B cell (primary cell): ENCODE results near the gene CIT. TPM values are rescaled to one million over a fixed set of nuclear protein-coding genes. Genes with fewer than 3 reads are reported as not detected.

Source experiments
- ATAC-seq: fragments of 200-7000 bp; cut with Tn5 transposase; one replicate; pipeline ENCODE4 v1.10.0; 2021; ENCODE audit warnings: low read depth, mild to moderate bottlenecking, moderate number of reproducible peaks, moderate library complexity
- CTCF ChIA-PET: fragments of 350-600 bp; sonication (Branson Sonifier 250); formaldehyde crosslinking; loops from one replicate; lab custom pipeline; 2021; ENCODE audit warnings: antibody characterized with exemption, inconsistent platforms; lab: Charles Lee
- POLR2A ChIA-PET: fragments of 350-600 bp; sonication (Branson Sonifier 250); formaldehyde crosslinking; loops from one replicate; lab custom pipeline; 2021; ENCODE audit warnings: antibody characterized with exemption; lab: Charles Lee
- DNase-seq: peaks from one replicate; pipeline ENCODE4 v3.0.0; 2013
- H2AFZ ChIP-seq: 2 replicates; pipeline ENCODE4 v1.6.1; 2012; ENCODE audit warnings: mild to moderate bottlenecking, low read depth, low read length; ENCODE audit not compliant: insufficient read depth, poor library complexity, severe bottlenecking
- H3K27ac ChIP-seq, 2 donors: 1 replicate in 1 of 2; 2 replicates in 1 of 2; pipeline ENCODE4 v1.5.1; 2012 to 2013; ENCODE audit warnings: low read length in 2 of 2, mild to moderate bottlenecking in 2 of 2, moderate library complexity in 1 of 2
- H3K27me3 ChIP-seq, 4 experiments: fragments of 200-600 bp in 1 of 4; sonication (generic) in 1 of 4; replicated peaks in 1 of 4; 1 replicate in 2 of 4; 2 replicates in 2 of 4; pipeline versions ENCODE4 v1.6.1 to v1.7.0; 2013 to 2016; ENCODE audit warnings: low read length in 3 of 4, mild to moderate bottlenecking in 2 of 4, mixed read lengths in 1 of 4, moderate library complexity in 1 of 4; ENCODE audit not compliant: insufficient read depth in 4 of 4, control insufficient read depth in 3 of 4; ENCODE audit errors: control extremely low read depth in 1 of 4
- H3K36me3 ChIP-seq, 2 experiments: replicated peaks in 1 of 2; 1 replicate in 1 of 2; 2 replicates in 1 of 2; pipeline versions ENCODE4 v1.6.1 to v1.7.1; 2013; ENCODE audit warnings: low read length in 1 of 2; ENCODE audit not compliant: insufficient read depth in 2 of 2, control insufficient read depth in 1 of 2; ENCODE audit errors: control extremely low read depth in 1 of 2, extremely low read depth in 1 of 2
- H3K4me1 ChIP-seq, 2 donors: fragments of 200-600 bp in 1 of 2; sonication (generic) in 1 of 2; 1 replicate in 1 of 2; 2 replicates in 1 of 2; pipeline versions ENCODE4 v1.5.1 to v1.6.1; 2013 to 2017; ENCODE audit warnings: low read length in 2 of 2; ENCODE audit not compliant: control insufficient read depth in 2 of 2, insufficient read depth in 2 of 2
- H3K4me2 ChIP-seq: replicated peaks from 2 replicates; pipeline ENCODE3; 2012; ENCODE audit warnings: mild to moderate bottlenecking, low read depth, low read length; ENCODE audit not compliant: poor library complexity, severe bottlenecking
- H3K4me3 ChIP-seq, 5 experiments: fragments of 200-600 bp in 1 of 5; sonication (generic) in 1 of 5; 1 replicate in 3 of 5; 2 replicates in 2 of 5; pipeline versions ENCODE4 v1.5.1 to v1.7.0; 2011 to 2016; ENCODE audit warnings: low read length in 4 of 5, mild to moderate bottlenecking in 4 of 5, low read depth in 2 of 5, control low read depth in 1 of 5, moderate library complexity in 1 of 5; ENCODE audit not compliant: insufficient read depth in 1 of 5; ENCODE audit errors: control extremely low read depth in 1 of 5, extremely low read depth in 1 of 5
- H3K79me2 ChIP-seq: fragments of 200-600 bp; sonication (generic); one replicate; pipeline ENCODE4 v1.6.0; 2016; ENCODE audit warnings: low read length; ENCODE audit not compliant: control insufficient read depth, insufficient read depth
- H3K9ac ChIP-seq: fragments of 200-600 bp; sonication (generic); 2 replicates; pipeline ENCODE4 v1.6.1; 2017; ENCODE audit warnings: mild to moderate bottlenecking, low read length, moderate library complexity
- H3K9me3 ChIP-seq, 3 donors: one replicate each; pipeline versions ENCODE4 v1.6.1 to v1.7.1; 2013; ENCODE audit warnings: low read length in 2 of 3; ENCODE audit not compliant: control insufficient read depth in 2 of 3, insufficient read depth in 1 of 3; ENCODE audit errors: control extremely low read depth in 1 of 3
- H4K20me1 ChIP-seq: 2 replicates; pipeline ENCODE4 v1.6.0; 2012; ENCODE audit warnings: mild to moderate bottlenecking, low read length; ENCODE audit not compliant: insufficient read depth, control insufficient read depth, poor library complexity, severe bottlenecking
- H3K27ac Mint-ChIP-seq: one replicate; pipeline ENCODE4 v1.8.0; 2021; ENCODE audit warnings: mixed read lengths
- H3K27me3 Mint-ChIP-seq: one replicate; pipeline ENCODE4 v1.8.0; 2021; ENCODE audit warnings: mixed read lengths
- H3K4me1 Mint-ChIP-seq: one replicate; pipeline ENCODE4 v1.8.0; 2021; ENCODE audit warnings: mixed read lengths
- H3K4me3 Mint-ChIP-seq: one replicate; pipeline ENCODE4 v1.8.0; 2021; ENCODE audit warnings: mixed read lengths
- H3K9me3 Mint-ChIP-seq: one replicate; pipeline ENCODE4 v1.8.0; 2022; ENCODE audit warnings: mixed read lengths; ENCODE audit not compliant: insufficient read depth
- EZH2 ChIP-seq: IDR thresholded peaks from 2 replicates; pipeline ENCODE4 v1.6.1; 2012; ENCODE audit warnings: borderline replicate concordance, low read depth, mild to moderate bottlenecking, moderate library complexity, low read length; ENCODE audit not compliant: insufficient read depth, poor library complexity, severe bottlenecking
- WGBS: methylation state at CpG from one replicate; pipeline ENCODE4 v1.1.5; 2013; ENCODE audit warnings: missing lambda C conversion rate; ENCODE audit not compliant: insufficient coverage; 5-methylcytosine and 5-hydroxymethylcytosine counted together
- intact Hi-C: fragments of 100-400 bp; cut with micrococcal nuclease; formaldehyde crosslinking; loops from one replicate; pipeline ENCODE4 v1.10.0; 2022
- polyA plus RNA-seq: library from polyadenylated mRNA; depleted of rRNA; stranded (reverse); fragments of >200 nt; gene quantifications from 2 replicates; pipeline ENCODE4 v1.2.3, GENCODE V29; 2012
- total RNA-seq, 2 donors: library from RNA; stranded (reverse); fragments of 120-200 nt in 1 of 2; gene quantifications; 1 replicate in 1 of 2; 2 replicates in 1 of 2; pipeline versions ENCODE4 v1.2.3 to v1.2.4, GENCODE V29; 2013 to 2022
- TF ChIP-seq, protein P1 (sequence below): fragments of 200-600 bp; IDR thresholded peaks from one replicate; pipeline ENCODE4 v1.8.0; 2022; ENCODE audit warnings: antibody characterized with exemption, mild to moderate bottlenecking

Gene CIT
- total and polyA plus RNA-seq, 2 donors (not counting 1 experiment from before 2014, with no cell fraction given), result 1.4 to 6.1 TPM

- Mint-ChIP-seq H3K9me3 (no peaks in the 10 kb centered on the region), H3K27me3 (no peaks in the 10 kb centered on the region), H3K4me3 (no peak overlapping the region), H3K4me1 (no peaks in the 10 kb centered on the region), H3K27ac (no peak overlapping the region)
- no peak for DNase-seq
- TF ChIP-seq, protein P1, sequence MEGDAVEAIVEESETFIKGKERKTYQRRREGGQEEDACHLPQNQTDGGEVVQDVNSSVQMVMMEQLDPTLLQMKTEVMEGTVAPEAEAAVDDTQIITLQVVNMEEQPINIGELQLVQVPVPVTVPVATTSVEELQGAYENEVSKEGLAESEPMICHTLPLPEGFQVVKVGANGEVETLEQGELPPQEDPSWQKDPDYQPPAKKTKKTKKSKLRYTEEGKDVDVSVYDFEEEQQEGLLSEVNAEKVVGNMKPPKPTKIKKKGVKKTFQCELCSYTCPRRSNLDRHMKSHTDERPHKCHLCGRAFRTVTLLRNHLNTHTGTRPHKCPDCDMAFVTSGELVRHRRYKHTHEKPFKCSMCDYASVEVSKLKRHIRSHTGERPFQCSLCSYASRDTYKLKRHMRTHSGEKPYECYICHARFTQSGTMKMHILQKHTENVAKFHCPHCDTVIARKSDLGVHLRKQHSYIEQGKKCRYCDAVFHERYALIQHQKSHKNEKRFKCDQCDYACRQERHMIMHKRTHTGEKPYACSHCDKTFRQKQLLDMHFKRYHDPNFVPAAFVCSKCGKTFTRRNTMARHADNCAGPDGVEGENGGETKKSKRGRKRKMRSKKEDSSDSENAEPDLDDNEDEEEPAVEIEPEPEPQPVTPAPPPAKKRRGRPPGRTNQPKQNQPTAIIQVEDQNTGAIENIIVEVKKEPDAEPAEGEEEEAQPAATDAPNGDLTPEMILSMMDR, result no peak
- TF ChIP-seq EZH2, result no peak
- Histone ChIP-seq H3K27ac (no peak overlapping the region), H3K79me2 (no peaks in the 10 kb centered on the region), H3K4me1 (no peaks in the 10 kb centered on the region), H3K36me3 (peaks cover 0 to 2% of the 10 kb centered on the region in 2 experiments), H3K9me3 (peaks cover 0 to under 1% (median 0%) of the 10 kb centered on the region in 3 donors), H3K4me3 (no peak overlapping the region), H3K27me3 (no peaks in the 10 kb centered on the region), H3K9ac (no peak overlapping the region), H2AFZ (no peak overlapping the region), H4K20me1 (no peaks in the 10 kb centered on the region), H3K4me2 (no peak overlapping the region)
- 100% methylated on average over 1 of the region's 4 CpGs for WGBS
- no peak for ATAC-seq
- CTCF ChIA-PET, result no interaction called here
- POLR2A ChIA-PET, result no interaction called here
- intact Hi-C loops, result no loop called here
Measured at GRCh38 chr12:119758722-119759121, 118.4 kb downstream of the CIT start.

- Histone ChIP-seq H3K4me1 (no peaks in the 10 kb centered on the region), H3K27ac (no peak overlapping the region), H3K36me3 (peaks cover 0 to 2% of the 10 kb centered on the region in 2 experiments), H4K20me1 (no peaks in the 10 kb centered on the region), H3K79me2 (no peaks in the 10 kb centered on the region), H2AFZ (no peak overlapping the region), H3K4me3 (no peak overlapping the region), H3K4me2 (no peak overlapping the region), H3K27me3 (no peaks in the 10 kb centered on the region), H3K9me3 (no peaks in the 10 kb centered on the region), H3K9ac (no peak overlapping the region)
- no peaks in the 10 kb centered on the region for H3K27me3 Mint-ChIP-seq
- ATAC-seq, result no peak
- POLR2A ChIA-PET, result no interaction called here
- no peak for DNase-seq
- no peaks in the 10 kb centered on the region for H3K4me1 Mint-ChIP-seq
- H3K9me3 Mint-ChIP-seq, result no peaks in the 10 kb centered on the region
- TF ChIP-seq, protein P1, result no peak
- no peak for TF ChIP-seq EZH2
- CTCF ChIA-PET, result no interaction called here
- intact Hi-C loops, result no loop called here
- H3K27ac Mint-ChIP-seq, result no peak overlapping the region
- no peak overlapping the region for H3K4me3 Mint-ChIP-seq
- WGBS, result no CpG with 5 or more reads among the region's 2 CpGs
Measured at GRCh38 chr12:119758234-119758633, 118.9 kb downstream of the CIT start.
